Fibroblast of pulmonary artery (primary cell): ENCODE measurements around the gene CYFIP1.

Source experiments
- DNase-seq: peaks from one replicate; pipeline ENCODE4 v3.0.0-alpha.2; 2010; ENCODE audit warnings: low read depth
- H3K4me3 ChIP-seq: replicated peaks from 2 replicates; pipeline ENCODE4 v1.5.1; 2011; ENCODE audit warnings: low read depth, mild to moderate bottlenecking, control low read depth, low read length, moderate library complexity
- TF ChIP-seq, protein P1 (sequence below): IDR thresholded peaks from 2 replicates; pipeline ENCODE4 v1.5.1; 2011; ENCODE audit warnings: mild to moderate bottlenecking, control low read depth, low read length, inconsistent platforms; ENCODE audit errors: missing control alignments

CYFIP1 gene

DNA sequence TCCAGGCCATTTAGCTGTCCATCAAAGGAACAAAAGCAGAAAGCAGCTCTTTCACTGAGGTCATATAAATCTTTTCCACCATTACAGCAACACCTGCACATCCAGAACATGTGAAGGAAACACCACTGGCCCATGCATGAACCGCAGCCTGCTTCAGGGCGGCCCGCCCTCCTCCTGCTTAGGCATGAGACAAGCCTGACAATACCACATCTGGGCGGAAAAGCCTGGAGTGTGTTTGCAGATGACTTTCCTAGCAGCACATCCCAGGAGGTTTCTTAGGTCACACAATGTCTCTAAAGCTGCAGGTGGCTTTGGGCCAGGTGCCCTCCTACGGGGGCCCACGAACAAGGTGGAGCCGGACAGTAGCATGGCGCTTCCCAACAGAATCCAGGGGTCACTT is 19.6 kb downstream of the CYFIP1 start:
- TF ChIP-seq, protein P1, sequence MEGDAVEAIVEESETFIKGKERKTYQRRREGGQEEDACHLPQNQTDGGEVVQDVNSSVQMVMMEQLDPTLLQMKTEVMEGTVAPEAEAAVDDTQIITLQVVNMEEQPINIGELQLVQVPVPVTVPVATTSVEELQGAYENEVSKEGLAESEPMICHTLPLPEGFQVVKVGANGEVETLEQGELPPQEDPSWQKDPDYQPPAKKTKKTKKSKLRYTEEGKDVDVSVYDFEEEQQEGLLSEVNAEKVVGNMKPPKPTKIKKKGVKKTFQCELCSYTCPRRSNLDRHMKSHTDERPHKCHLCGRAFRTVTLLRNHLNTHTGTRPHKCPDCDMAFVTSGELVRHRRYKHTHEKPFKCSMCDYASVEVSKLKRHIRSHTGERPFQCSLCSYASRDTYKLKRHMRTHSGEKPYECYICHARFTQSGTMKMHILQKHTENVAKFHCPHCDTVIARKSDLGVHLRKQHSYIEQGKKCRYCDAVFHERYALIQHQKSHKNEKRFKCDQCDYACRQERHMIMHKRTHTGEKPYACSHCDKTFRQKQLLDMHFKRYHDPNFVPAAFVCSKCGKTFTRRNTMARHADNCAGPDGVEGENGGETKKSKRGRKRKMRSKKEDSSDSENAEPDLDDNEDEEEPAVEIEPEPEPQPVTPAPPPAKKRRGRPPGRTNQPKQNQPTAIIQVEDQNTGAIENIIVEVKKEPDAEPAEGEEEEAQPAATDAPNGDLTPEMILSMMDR: no peak
- H3K4me3 ChIP-seq: no peak overlapping the region
- no peak for DNase-seq

DNA sequence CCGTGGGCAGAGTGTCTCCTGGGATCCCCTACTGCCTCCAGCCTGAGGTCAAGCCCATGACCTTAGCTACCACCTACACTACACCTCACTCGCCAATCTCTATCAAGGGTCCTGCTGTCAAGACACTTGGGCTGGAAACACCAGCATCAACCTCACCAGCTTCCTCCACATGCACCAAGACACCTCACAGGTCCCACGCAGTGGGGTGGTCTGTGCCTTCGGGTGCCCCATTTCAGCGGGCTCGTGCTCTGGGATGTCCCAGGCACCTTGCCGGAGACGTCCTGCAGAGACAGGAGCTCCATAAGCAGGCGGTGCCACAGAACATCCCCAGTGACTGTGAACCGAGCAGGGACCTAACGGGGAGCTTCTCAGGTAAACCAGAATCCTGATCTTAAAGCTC is 20.0 kb downstream of the CYFIP1 start:
- no peak for DNase-seq
- TF ChIP-seq, protein P1: no peak
- no peak overlapping the region for H3K4me3 ChIP-seq

DNA sequence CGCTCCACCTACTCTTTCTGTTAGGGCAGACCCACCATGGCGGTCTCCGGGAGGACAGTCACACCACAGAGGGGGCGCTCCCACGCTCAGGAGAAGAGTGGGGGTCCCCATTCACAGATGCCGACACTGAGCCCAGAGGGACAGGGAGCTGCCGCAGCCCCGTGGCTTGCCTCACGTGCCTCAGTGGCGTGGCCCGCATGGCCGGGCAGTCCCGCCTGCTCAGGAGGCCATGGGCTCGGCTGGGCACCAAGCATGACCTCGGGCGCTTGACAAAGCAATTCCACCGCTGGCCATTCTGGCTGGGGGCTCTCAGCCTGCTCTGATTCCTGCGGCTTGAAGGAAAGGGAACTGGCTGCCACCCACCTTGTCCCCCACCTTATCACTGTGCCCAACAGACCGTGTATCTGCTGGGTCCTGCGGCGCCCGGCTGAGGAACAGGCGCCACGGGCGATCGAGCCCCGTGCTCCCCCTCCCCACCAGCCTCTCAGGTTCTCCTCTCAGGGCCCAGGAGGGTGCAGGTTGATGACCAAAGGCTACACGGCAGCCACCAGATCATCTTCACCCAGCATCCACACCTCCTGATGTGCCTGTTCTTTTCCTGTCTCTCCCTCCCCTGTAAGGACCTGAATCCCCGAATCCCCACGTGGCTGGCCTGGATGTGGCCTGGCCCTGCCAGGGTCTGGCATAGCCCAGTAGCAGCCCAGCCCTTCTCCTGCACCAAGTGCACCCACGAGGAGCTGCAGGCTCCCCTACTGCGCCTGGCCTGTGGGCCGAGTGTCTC is 20.7 kb downstream of the CYFIP1 start:
- TF ChIP-seq, protein P1: no peak
- no peak for DNase-seq
- no peak overlapping the region for H3K4me3 ChIP-seq

DNA sequence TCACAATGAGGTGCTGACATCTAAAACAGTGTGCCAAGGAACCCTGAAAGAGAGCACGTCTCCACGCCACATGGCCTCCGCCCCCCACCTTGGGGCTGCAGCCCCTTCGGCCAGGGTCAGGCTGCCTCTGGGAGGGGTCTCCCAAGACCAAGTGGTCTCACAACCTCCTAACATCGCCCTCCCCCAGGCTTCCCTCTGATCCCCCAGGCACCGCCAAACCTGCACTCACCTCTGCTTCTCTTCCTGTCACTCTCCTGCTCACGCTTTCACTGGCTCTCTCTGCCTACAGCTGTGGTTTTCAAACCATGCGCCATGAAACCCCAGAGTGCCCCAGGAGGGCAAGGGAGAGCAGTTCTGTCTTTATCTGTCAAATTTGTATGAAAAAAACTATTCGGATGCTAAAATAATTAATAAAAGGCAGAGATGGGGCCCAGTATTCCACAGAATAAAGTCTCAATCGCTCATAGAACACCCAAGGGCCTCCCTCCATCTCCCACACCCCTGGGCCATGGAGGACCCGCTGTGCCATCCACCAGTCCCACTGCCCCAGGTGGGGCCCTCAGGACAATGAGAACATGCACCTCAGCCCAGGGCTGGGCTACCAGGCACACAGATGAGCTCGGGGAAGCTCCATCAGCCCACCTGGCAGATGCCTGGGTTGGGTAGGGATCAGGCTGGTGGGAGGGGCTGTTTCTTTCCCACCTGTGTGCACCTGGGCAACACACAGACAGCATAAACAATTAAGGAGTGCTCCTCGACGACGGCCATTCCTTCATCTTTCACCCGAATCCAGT is 21.5 kb downstream of the CYFIP1 start:
- TF ChIP-seq, protein P1: no peak

DNA sequence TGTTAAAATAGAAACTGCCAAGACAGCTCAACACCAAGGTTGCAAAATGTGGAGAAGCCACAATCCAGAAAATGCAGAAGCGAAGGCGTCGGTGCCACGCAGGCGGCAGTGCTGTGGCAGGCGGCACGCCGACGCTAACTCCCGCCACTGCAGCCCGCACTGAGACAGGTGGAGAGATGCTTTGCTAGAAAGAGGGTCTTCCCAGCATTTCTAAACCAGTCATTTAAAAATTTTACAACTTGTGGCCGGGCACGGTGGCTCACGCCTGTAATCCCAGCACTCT is 23.2 kb downstream of the CYFIP1 start:
- H3K4me3 ChIP-seq: no peak overlapping the region
- no peak for DNase-seq
- TF ChIP-seq, protein P1: no peak

More for the DNA sequence above, 21.5 kb downstream of the CYFIP1 start:
- no peak overlapping the region for H3K4me3 ChIP-seq
- no peak for DNase-seq

DNA sequence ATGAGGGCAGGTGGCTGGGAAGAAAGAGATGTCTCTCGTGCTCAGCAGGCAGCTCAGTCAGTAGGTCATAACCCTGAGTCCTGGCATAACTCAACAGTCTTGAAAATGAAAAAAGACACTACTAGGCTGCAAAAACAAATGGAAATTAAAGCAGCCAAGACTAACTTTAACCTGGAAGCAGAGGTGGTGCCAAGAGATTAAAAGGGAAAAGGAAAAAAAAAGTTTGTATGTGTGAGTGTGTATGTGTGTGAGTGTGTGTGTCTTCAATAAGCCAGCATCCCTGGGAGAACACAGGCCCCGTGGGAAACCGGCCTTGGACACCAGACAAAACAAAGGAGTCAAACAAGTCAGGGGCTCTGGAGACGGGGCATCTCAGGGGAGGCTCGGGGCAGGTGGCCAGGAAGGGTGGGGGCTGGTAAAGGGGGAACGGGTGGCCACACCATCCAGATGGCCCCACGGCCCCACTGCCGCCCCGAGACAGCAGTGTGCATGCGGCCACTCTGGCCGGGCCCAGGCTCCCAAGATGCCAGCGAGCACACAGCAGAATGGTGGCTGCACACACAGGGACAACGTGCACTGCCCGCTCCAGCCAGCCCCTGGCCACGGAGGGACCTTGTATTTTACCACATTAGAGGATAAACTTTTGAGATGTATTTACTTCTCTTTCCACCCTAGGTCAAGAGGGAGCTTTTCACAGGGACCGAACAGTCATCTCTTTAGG is 23.8 kb downstream of the CYFIP1 start:
- DNase-seq: peak; percentile 43
- H3K4me3 ChIP-seq: no peak overlapping the region
- TF ChIP-seq, protein P1: no peak
